HCT116 (cell line): ENCODE data around the gene SLC40A1. TPM values are rescaled to one million over a fixed set of nuclear protein-coding genes. Genes with fewer than 3 reads are reported as not detected.

Experiments used
- ATAC-seq: fragments of 200-7000 bp; cut with Tn5 transposase; 2 replicates; pipeline ENCODE4 v1.9.1; 2020; ENCODE audit warnings: mild to moderate bottlenecking, moderate library complexity
- BruUV-seq: library from RNA; stranded (reverse); fragments of 400-500 nt; replicated peaks from 2 replicates; lab custom pipeline; 2021; lab: Mats Ljungman, UMichigan
- CTCF ChIA-PET: fragments of 300-600 bp; sonication (Branson Sonifier 250); formaldehyde crosslinking; loops from one replicate; lab custom pipeline; 2021; ENCODE audit warnings: antibody characterized with exemption; lab: Charles Lee
- POLR2A ChIA-PET: fragments of 300-600, 350-600 bp; sonication (Branson Sonifier 250); formaldehyde crosslinking; loops from one replicate; lab custom pipeline; 2021; ENCODE audit warnings: antibody characterized with exemption; lab: Charles Lee
- RAD21 ChIA-PET, 2 experiments: fragments of 300-600 bp; sonication (Branson Sonifier 250); formaldehyde crosslinking; loops; one replicate each; lab custom pipeline; 2023; ENCODE audit warnings: low total read pairs in 2 of 2; ENCODE audit not compliant: uncharacterized antibody in 2 of 2, unreplicated experiment in 2 of 2, low non-redundant PET in 1 of 2; lab: Charles Lee
- DNase-seq: peaks from one replicate; pipeline ENCODE4 v3.0.0-alpha.2; 2010; ENCODE audit warnings: low read depth, low spot score
- H2AFZ ChIP-seq: fragments of 200-600 bp; shearing (Covaris generic), sonication (generic); 2 replicates; pipeline ENCODE4 v1.6.1; 2017; ENCODE audit warnings: low read depth, mixed run types, mixed read lengths, antibody characterized with exemption, low read length; ENCODE audit not compliant: poor library complexity, severe bottlenecking
- H3K27ac ChIP-seq: 2 replicates; pipeline ENCODE4 v1.5.1; 2012; ENCODE audit warnings: low read depth, low read length
- H3K27me3 ChIP-seq: fragments of 200-600 bp; sonication (generic); 2 replicates; pipeline ENCODE4 v1.6.1; 2016; ENCODE audit warnings: mixed run types, low read length, mixed read lengths; ENCODE audit not compliant: insufficient read depth
- H3K36me3 ChIP-seq, 2 experiments: fragments of 200-500 bp in 1 of 2; fragments of 200-600 bp in 1 of 2; sonication (Bioruptor generic) in 1 of 2; sonication (generic) in 1 of 2; 2 replicates each; pipeline versions ENCODE4 v1.5.1 to v1.6.1; 2014 to 2016; ENCODE audit warnings: low read length in 2 of 2, inconsistent platforms in 1 of 2, mixed read lengths in 1 of 2, mixed run types in 1 of 2; ENCODE audit not compliant: insufficient read depth in 2 of 2, control insufficient read depth in 1 of 2
- H3K4me1 ChIP-seq, 2 experiments: fragments of 200-600 bp in 1 of 2; sonication (generic) in 1 of 2; 2 replicates each; pipeline versions ENCODE4 v1.5.1 to v1.6.1; 2012 to 2017; ENCODE audit warnings: low read length in 2 of 2, inconsistent platforms in 1 of 2, mild to moderate bottlenecking in 1 of 2, mixed read lengths in 1 of 2, mixed run types in 1 of 2, moderate library complexity in 1 of 2; ENCODE audit not compliant: insufficient read depth in 2 of 2, control insufficient read depth in 1 of 2
- H3K4me2 ChIP-seq: fragments of 200-600 bp; sonication (generic); 2 replicates; pipeline ENCODE4 v1.6.1; 2017; ENCODE audit warnings: mixed run types, low read length, mixed read lengths
- H3K4me3 ChIP-seq, 2 experiments: fragments of 200-600 bp in 1 of 2; sonication (generic) in 1 of 2; replicated peaks in 1 of 2; 2 replicates each; pipeline ENCODE4 v1.5.1; 2011 to 2016; ENCODE audit warnings: low read length in 2 of 2, control low read depth in 1 of 2, low read depth in 1 of 2, mild to moderate bottlenecking in 1 of 2, mixed read lengths in 1 of 2, mixed run types in 1 of 2
- H3K79me2 ChIP-seq: fragments of 200-600 bp; sonication (generic); 2 replicates; pipeline ENCODE4 v1.6.1; 2017; ENCODE audit warnings: mild to moderate bottlenecking, mixed run types, low read length, moderate library complexity, mixed read lengths; ENCODE audit not compliant: insufficient read depth
- H3K9ac ChIP-seq: fragments of 200-600 bp; sonication (generic); 2 replicates; pipeline ENCODE4 v1.6.1; 2016; ENCODE audit warnings: low read length, mixed read lengths
- H3K9me2 ChIP-seq: fragments of 200-600 bp; sonication (generic), shearing (Covaris generic); 2 replicates; pipeline ENCODE4 v1.6.1; 2017; ENCODE audit warnings: mixed run types, mild to moderate bottlenecking, moderate library complexity; ENCODE audit not compliant: insufficient read depth
- H3K9me3 ChIP-seq, 2 experiments: fragments of 200-500 bp in 1 of 2; fragments of 200-600 bp in 1 of 2; sonication (Bioruptor generic) in 1 of 2; sonication (generic) in 1 of 2; 2 replicates each; pipeline ENCODE4 v1.6.1; 2014 to 2017; ENCODE audit warnings: low read length in 2 of 2, mixed read lengths in 2 of 2, inconsistent platforms in 1 of 2, low read depth in 1 of 2, mild to moderate bottlenecking in 1 of 2, mixed run types in 1 of 2, moderate library complexity in 1 of 2; ENCODE audit not compliant: control insufficient read depth in 1 of 2, insufficient read depth in 1 of 2
- H4K20me1 ChIP-seq: fragments of 200-600 bp; sonication (generic), shearing (Covaris generic); 2 replicates; pipeline ENCODE4 v1.6.1; 2017; ENCODE audit warnings: mixed run types, mild to moderate bottlenecking, moderate library complexity; ENCODE audit not compliant: insufficient read depth
- CBX3 ChIP-seq: IDR thresholded peaks from 2 replicates; pipeline ENCODE4 v1.6.1; 2012; ENCODE audit warnings: low read depth
- ELF1 ChIP-seq: IDR thresholded peaks from 2 replicates; pipeline ENCODE4 v1.6.1; 2012; ENCODE audit warnings: low read depth, borderline replicate concordance
- FOSL1 ChIP-seq: IDR thresholded peaks from 2 replicates; pipeline ENCODE4 v1.6.1; 2012; ENCODE audit warnings: low read depth
- JUND ChIP-seq: IDR thresholded peaks from 2 replicates; pipeline ENCODE4 v1.6.1; 2012
- POLR2A ChIP-seq: IDR thresholded peaks from 2 replicates; pipeline ENCODE4 v1.7.0; 2011; ENCODE audit warnings: borderline replicate concordance; ENCODE audit not compliant: insufficient read depth, insufficient read length; ENCODE audit errors: extremely low read depth
- RAD21 ChIP-seq: IDR thresholded peaks from 2 replicates; pipeline ENCODE4 v1.6.1; 2012; ENCODE audit warnings: low read depth, mild to moderate bottlenecking
- REST ChIP-seq: IDR thresholded peaks from 2 replicates; pipeline ENCODE4 v1.6.1; 2012; ENCODE audit warnings: low read depth
- SIN3A ChIP-seq: IDR thresholded peaks from 2 replicates; pipeline ENCODE4 v1.6.1; 2012; ENCODE audit warnings: low read depth
- SP1 ChIP-seq: IDR thresholded peaks from 2 replicates; pipeline ENCODE4 v1.6.1; 2012; ENCODE audit warnings: low read depth
- TCF7L2 ChIP-seq: IDR thresholded peaks from 2 replicates; pipeline ENCODE4 v1.7.0; 2011; ENCODE audit warnings: borderline replicate concordance, inconsistent platforms; ENCODE audit not compliant: insufficient read depth, insufficient read length; ENCODE audit errors: extremely low read depth
- YY1 ChIP-seq: IDR thresholded peaks from 2 replicates; pipeline ENCODE4 v1.6.1; 2011; ENCODE audit warnings: low read length, low read depth, moderate library complexity, mild to moderate bottlenecking; ENCODE audit not compliant: insufficient replicate concordance; ENCODE audit errors: extremely low read depth
- ZBTB33 ChIP-seq: IDR thresholded peaks from 2 replicates; pipeline ENCODE4 v1.6.1; 2011; ENCODE audit warnings: mild to moderate bottlenecking, low read length, moderate library complexity; ENCODE audit not compliant: insufficient replicate concordance; ENCODE audit errors: extremely low read depth
- ZFX ChIP-seq: fragments of 450-650 bp; IDR thresholded peaks from 2 replicates; pipeline ENCODE4 v1.6.1; 2017
- intact Hi-C: fragments of 100-400 bp; cut with micrococcal nuclease; formaldehyde crosslinking; loops from 2 replicates; pipeline ENCODE4 v1.10.0; 2022
- total RNA-seq: library from RNA; stranded (reverse); gene quantifications from one replicate; pipeline ENCODE4 v1.2.1, GENCODE V29; 2021; ENCODE audit not compliant: unreplicated experiment
- TF ChIP-seq, protein P1 (sequence below): IDR thresholded peaks from 2 replicates; pipeline ENCODE4 v1.6.1; 2012
- TF ChIP-seq, protein P2 (sequence below): IDR thresholded peaks from 2 replicates; pipeline ENCODE4 v1.6.1; 2012

Gene SLC40A1
- total RNA-seq, 1 experiment from 2014 or later: 1.5 TPM

DNA sequence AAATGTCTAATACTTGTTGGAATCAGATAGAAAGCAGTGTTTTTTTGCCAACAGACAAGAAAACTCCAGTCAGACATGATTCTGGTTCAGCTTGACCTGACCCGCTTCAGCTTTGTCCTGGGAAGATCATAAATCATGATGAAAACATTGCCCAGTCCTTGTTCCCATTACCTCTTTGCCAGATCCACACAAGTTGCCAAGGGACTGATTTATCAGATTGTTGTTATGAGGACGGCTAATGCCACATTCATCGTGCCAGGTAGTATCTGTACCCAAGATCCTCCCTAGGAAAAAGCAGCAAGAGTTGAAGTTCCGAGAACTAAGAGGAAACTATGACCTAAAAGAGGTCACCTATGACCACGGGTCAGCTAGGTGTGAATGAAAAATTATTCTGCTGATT is 39.0 kb downstream of the SLC40A1 start:
- Histone ChIP-seq H3K79me2 (no peaks in the 10 kb centered on the region), H3K4me1 (no peaks in the 10 kb centered on the region), H3K27me3 (no peaks in the 10 kb centered on the region), H3K36me3 (no peaks in the 10 kb centered on the region), H3K4me2 (no peak overlapping the region), H2AFZ (no peak overlapping the region), H3K27ac (no peak overlapping the region), H3K9ac (no peak overlapping the region), H4K20me1 (no peaks in the 10 kb centered on the region), H3K4me3 (no peak overlapping the region), H3K9me2 (no peaks in the 10 kb centered on the region), H3K9me3 (no peaks in the 10 kb centered on the region)
- ChIA-PET CTCF (no interaction called here), POLR2A (no interaction called here), RAD21 (no interaction called here)
- BruUV-seq: no TSS peak
- DNase-seq: no peak
- TF ChIP-seq ZFX (no peak), POLR2A (no peak), FOSL1 (no peak), ZBTB33 (no peak), SP1 (no peak), RAD21 (no peak), SIN3A (no peak), REST (no peak), TCF7L2 (no peak), ELF1 (no peak), CBX3 (no peak), JUND (no peak), YY1 (no peak)
- TF ChIP-seq, protein P1, sequence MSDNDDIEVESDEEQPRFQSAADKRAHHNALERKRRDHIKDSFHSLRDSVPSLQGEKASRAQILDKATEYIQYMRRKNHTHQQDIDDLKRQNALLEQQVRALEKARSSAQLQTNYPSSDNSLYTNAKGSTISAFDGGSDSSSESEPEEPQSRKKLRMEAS: no peak
- TF ChIP-seq, protein P2, sequence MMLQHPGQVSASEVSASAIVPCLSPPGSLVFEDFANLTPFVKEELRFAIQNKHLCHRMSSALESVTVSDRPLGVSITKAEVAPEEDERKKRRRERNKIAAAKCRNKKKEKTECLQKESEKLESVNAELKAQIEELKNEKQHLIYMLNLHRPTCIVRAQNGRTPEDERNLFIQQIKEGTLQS: no peak
- no peak for ATAC-seq
- intact Hi-C loops: no loop called here
